HG03135 (cell line): ENCODE results near the gene ZXDC.

ENCODE experiments used
- ATAC-seq: cut with Tn5 transposase; IDR thresholded peaks from one replicate; pipeline ENCODE4 v1.9.1; 2021; ENCODE audit warnings: mild to moderate bottlenecking, moderate library complexity; ENCODE audit not compliant: unreplicated experiment

ZXDC gene, protein sequence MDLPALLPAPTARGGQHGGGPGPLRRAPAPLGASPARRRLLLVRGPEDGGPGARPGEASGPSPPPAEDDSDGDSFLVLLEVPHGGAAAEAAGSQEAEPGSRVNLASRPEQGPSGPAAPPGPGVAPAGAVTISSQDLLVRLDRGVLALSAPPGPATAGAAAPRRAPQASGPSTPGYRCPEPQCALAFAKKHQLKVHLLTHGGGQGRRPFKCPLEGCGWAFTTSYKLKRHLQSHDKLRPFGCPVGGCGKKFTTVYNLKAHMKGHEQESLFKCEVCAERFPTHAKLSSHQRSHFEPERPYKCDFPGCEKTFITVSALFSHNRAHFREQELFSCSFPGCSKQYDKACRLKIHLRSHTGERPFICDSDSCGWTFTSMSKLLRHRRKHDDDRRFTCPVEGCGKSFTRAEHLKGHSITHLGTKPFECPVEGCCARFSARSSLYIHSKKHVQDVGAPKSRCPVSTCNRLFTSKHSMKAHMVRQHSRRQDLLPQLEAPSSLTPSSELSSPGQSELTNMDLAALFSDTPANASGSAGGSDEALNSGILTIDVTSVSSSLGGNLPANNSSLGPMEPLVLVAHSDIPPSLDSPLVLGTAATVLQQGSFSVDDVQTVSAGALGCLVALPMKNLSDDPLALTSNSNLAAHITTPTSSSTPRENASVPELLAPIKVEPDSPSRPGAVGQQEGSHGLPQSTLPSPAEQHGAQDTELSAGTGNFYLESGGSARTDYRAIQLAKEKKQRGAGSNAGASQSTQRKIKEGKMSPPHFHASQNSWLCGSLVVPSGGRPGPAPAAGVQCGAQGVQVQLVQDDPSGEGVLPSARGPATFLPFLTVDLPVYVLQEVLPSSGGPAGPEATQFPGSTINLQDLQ

DNA sequence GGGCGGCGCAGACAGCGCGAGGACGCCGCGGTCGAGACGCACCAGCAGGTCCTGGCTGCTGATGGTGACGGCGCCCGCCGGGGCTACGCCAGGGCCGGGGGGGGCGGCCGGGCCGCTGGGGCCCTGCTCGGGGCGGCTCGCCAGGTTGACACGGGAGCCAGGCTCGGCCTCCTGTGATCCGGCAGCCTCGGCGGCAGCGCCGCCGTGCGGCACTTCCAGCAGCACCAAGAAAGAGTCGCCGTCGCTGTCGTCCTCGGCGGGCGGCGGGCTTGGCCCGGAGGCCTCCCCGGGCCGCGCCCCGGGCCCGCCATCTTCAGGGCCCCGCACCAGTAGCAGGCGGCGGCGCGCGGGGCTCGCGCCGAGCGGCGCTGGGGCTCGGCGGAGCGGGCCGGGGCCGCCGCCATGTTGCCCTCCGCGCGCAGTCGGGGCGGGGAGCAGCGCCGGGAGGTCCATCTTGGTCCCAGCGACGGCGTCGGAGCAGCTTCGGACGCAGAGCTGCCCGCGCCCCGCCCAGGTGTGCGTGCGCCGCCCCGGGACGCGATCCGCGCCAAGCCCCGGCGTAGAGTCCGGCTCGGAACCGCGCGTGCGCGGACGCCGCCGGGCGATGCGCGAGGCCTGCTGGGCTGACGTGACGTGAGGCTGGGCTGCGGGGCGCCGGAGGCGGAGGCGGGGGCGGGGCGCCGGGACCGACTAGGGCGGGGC is at the start of gene ZXDC:
ZXDC (minus strand) TSS at position 479 of the 702 bp plus-strand sequence; CDS start at position 453, 26 bp downstream.
- ATAC-seq, result peak; percentile 76

DNA sequence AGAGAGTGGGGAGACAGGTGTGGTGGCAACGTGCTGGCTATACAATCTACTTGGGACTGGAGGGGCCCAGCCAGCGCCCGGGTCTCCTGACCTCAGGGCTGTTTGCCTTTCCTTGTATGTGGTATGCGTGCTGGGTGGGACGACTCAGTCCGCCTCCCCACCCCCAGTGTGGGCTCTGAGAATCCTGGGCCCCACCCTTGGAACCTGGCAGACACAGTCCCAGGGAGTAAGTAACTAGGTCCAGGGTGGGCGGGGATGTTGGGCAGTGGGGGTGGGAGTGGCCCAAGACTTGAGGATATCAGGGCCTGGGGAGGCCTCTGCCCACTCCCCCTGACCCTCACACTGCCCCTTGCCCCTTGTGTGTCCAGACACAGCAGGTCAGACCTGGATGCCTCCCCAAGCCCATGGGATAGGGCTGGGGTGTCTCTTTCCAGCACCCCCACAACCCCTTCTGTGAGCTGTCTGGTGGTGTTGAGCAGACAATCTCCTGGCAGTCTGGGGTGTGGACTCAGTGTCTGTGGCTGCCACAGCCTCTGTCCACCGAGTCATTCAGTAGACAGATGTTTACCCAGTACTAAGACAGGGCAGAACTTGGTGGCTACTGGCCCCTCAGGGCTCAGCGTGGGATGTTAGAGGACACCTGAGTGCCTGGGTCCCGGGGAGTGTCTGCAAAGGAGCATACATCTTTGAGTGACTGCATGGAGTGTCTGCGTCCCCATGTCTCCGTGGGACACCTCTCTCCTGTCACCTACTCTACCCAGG is 49.6 kb upstream of the ZXDC start:
- no peak for ATAC-seq

DNA sequence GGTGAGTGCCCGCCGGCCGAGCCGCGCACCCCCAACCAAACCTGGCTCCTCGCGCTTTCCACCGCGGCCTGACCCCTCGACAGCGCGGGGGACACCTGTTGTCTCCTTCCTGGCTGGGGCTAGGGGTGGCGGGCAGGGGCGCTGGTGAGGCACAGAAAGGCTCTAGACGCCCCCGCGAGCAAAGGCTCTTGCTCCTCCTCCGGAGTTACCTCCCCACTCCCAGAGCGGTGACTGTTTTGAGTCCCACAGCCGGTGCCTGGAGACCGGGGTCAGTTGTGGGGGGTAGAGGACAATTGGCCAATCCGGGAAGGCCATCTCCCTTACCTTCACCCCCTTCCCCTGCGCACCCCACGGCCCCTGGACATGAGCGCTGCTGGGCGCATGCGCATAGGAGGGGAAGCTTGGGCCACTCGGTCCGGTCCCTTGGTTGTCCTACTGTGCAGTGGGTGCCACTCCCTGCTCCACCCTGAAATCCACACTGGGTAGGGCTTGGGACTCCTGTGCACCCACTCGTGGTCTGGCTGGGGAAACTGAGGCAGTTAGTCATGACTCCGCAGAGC is 48.8 kb upstream of the ZXDC start:
- ATAC-seq, result no peak

DNA sequence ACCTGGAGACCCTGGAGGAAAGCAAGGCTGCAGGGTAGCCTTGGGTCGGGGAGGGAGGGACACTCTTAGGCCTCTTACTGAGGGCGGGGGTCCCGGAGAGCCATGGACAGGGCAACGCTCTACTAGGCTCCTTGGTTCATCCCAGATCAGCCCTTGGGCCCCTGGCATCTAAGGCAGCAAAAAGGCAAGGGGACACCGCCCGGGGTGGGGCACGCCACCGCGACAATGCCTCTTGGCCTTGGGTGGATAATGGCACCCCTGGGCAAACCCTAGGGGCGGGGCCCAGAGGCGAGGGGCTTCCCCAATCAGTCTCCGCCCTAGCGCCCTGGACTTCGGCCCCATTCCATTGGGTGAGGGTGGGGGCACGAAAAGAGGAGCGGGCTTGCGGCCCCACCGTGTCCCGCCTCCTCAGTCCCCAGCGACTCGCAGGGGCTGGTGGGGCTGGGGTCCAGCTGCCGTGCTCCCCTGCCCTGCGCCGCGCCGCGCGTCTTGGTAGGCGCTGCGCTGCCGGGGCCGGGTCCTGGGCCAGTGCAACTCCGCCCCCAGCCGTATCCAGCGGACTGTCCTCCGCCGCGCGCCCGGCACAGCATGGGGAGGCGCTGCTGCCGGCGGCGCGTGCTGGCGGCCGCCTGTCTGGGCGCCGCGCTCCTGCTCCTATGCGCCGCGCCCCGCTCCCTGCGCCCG is 48.2 kb upstream of the ZXDC start, which contains the start of gene CHST13:
CHST13 (plus strand) TSS at position 411 of the 684 bp plus-strand sequence; CDS start at position 589, 178 bp downstream.
- no peak for ATAC-seq

DNA sequence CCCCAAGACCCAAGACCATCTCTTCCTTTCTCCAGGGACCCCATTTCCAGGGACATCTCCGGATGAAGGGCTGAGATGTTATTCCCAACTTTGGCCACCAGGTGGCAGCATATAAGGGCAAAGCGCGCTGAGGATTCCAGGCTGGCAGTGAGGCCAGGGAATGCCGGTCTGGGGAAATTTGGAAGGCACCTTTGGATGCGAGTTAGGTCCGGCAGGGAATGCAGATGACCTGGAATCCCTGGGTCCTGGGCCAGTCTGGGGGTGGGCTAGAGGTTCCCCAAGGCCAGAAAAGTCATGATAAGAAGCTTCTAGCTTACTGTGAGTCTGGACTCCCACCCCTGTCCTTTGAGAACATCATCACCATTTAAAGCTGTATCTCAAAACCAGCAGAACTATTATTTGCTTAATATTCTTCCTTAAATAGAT is 46.7 kb upstream of the ZXDC start:
- no peak for ATAC-seq

DNA sequence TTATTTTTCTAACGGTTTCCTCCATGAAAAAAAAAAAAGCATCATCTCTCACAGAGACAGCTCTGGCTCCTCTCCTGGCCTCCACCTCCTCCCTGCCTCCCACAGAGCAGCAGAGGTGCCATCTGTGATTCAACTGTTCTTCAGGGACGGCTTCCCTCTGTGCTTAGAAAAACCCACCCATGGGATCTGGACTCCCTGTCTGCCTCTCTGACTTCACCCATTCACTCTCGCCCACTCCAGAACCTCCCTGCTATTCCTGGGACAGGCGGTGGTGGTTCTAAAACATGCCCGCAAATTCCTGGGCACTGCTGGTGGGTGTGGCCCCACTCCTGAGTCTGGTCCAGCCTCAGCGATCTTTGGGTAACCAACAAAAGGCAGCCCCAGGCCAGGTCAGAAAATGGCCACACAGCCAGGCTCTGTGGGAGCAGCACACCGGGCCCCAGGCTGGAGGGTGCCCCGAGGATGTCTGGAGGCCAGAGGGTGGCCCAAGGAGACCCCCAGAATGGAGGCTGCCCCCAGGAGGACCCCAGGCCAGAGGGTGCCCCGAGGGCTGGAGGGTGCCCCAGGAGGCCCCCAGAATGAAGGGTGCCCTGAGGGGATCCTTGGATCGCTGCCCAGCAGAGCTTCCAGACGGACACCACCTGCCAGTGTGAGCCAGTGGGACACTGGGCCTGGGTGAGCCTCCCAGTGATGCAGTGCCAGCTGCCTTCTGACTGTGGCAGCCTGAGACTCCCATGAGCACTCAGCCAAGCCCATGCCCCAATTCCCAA is 45.6 kb upstream of the ZXDC start:
- ATAC-seq, result no peak

DNA sequence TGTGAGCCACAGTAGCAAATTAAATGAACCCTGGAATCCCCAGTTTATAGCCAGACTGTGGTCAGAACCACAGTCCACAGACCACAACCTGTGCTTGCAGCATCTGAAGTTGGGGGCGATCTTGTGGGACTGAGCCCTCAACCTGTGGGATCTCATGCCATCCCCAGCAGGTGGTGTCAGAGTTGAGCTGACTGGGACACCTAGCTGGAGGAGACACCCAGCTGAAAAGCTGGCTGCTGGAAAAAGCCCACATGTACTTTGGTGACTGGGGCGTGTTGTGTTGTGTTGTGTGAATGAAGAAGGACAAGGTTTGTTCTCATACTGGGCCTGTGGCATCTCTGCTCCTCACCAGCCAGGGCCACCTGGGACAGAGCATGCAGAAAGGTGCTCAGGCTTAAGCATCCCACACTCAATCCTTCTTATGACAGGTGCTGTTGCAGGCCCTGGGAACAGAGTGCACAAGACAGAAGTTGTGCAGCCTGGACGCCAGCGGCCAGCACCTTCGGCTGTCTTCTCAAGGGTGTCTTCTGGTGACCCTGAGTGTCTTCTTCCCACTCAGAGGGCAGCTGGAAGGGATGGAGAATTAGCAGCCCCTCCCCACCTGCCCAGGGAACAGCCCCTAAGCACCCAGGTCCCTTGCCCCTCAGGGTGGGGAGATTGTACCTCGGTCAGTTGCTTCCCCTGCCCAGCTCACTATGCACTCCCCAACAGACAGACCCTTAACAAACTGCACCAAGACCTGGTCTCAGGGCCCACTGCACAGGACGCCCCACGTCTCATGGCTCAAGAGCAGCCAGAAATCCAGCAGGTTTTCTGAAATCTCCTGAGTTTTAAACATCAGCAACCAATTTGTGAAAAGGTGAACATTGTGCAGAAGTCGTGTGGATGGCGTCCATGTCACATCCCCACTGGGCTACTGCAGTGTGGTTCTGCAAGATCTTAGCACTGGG is 44.1 kb upstream of the ZXDC start:
- no peak for ATAC-seq

DNA sequence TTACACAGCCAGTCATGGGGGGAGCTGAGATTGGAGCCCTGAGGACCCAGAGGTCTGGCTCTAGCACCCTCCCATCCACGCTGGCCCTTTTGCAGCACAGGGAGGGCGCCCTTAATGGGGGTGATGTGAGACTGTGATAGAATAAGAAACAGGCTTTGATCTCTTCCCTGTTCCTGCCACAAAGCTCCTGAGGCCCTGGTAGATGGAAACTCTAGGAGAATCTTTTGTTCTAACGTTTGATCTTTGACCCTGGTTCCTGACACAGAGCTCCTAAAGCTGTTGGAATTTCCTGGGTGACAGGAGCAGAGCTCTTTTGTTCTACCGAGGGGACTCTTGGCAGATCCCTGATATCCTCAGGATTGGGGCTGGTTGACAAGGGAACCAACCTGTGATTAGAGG is 43.1 kb upstream of the ZXDC start:
- ATAC-seq, result no peak

DNA sequence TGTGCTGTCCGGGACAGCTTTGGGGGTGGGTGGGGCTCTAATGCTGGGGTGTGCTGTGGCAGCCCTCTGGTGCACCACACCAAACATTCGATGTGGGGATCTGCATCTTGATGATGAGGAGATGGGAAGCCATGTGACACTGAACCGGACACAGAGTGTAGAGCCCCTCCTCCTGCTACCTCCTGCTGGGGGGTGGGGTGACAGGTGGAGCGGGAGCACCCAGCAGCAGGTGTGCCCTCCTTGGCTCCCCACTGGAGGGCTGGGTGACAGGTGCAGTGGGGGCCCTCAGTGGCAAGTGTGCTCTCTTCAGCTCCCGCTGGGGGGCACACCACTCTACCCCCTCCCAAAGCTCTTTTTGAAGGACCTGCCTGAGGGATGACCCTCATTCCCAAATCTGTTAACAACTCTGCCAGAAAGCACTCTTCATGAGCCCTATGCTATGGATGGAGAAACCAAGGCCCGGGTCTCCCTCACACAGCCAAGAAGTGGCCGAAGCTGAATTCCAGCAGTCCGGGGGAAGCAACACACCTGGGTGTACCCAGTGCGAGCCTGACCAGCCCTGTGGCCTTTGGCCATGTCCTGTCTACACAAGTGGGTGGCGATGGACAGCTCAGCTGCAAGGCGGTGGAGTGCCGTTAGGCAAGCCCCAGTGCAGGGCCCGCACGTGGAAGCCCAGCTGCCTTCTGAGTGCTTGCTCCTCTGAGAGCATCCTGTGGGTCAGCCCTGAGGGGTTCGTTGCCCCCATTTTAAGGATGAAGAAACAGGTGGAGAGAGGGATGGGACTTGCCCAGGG is 42.5 kb upstream of the ZXDC start:
- ATAC-seq, result no peak

DNA sequence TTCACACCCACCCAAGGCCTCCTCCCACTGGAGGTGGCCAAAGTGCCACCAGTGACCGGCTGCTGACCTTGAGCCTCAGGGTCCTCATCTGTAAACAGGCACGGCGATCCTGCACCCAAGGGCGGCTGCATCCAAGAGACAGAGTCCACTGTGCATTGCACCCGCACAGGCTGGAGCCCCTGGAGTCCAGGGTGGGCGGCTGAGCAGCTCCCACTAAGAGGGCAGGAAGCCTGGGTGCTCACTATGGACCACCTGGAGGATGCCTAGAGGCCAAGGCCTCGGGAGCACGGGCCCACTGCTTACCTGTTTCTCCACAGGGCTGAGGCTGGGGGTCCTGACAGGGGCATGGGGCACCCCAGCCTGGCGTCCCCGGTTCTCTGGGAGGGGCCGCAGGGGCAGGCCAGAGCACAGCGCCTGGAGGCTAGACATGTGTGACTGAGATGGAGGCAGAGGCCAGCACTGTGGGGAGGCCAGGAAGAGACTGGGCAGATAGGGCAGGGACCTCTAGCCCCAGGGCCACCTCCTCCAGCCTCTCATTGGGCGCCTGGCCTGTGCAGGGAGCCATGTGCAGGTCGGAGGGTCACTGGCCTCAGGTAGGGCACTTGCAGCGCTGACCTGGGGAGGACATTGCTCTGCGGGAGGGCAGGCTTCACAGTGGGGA is 41.7 kb upstream of the ZXDC start, which contains the start of gene UROC1:
UROC1 (minus strand) TSS at position 483 of the 661 bp plus-strand sequence; CDS start at position 429, 54 bp downstream.
- no peak for ATAC-seq

DNA sequence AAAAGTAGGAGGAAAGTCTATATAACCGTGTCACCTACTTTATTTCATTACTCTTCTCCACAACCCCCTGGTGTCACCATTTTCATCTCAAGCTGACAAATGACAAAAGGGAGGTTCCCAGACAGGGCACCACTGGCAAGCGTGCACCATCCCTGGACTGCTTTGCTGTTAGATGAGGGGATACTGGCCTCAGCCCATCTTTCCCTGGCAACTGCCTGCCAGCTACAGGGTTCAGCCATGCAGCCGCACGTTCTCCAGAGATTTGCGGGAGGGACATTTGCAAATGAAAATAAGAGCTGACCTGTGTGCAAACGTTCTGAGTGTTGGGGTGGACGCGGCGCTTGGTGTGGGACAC is 41.2 kb upstream of the ZXDC start:
- ATAC-seq, result no peak

DNA sequence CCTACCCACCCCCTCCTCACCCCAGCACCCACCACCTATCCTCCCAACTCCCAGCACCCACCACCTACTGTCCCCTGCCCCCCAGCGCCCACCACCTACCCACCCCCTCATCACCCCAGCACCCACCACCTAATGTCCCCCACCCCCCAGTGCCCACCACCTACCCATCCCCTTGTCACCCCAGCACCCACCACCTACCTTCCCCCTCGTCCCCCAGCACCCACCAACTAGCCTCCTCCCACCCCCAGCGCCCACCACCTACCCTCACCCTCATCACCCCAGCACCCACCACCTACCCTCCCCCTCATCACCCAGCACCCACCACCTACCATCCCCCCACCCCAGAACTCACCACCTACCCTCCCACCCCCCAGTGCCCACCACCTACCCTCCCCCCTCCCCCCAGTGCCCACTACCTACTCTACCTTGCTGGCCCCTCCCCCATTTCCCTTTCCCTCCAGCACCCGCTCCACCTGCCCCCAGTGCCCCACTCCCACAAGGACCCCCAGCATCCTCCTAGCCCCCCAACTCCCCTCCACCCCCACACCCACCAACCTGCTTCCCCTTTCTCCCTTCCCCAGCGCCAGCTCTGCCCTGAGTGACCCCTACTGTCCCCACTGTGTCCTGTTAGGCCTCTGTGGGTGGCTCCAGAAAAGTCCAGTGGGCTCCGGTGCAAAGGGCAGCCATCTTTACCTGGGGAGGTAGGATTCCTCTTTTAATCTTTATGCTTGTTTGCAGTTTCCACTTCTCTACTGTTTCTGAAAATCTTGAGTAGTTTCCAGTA is 40.7 kb upstream of the ZXDC start:
- ATAC-seq, result no peak

DNA sequence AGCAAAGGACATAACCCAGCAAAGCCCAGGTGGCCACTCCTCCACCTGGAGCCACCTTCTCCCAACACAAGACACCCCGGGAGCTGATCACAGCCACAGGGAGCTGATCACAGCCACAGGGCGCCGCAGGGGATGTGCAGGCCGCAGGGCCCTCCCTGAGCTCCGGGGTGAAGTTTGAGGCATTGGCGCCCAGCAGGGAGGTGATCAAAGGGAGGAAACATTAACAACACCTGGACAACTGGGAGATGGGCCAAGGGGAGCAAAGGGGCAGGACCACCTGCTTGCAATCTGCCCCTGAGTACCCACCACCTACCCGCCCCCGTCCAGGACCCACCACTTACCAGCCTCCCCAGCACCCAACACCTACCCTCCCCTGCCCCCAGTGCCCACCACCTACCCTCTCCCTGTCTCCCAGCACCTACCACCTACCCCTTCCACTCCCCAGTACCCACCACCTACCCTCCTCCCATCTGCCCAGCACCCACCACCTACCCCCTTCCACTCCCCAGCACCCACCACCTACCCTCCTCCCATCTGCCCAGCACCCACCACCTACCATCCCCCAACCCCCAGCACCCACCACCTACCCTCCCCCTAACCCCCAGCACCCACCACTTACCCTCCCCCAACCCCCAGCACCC is 39.5 kb upstream of the ZXDC start:
- no peak for ATAC-seq

DNA sequence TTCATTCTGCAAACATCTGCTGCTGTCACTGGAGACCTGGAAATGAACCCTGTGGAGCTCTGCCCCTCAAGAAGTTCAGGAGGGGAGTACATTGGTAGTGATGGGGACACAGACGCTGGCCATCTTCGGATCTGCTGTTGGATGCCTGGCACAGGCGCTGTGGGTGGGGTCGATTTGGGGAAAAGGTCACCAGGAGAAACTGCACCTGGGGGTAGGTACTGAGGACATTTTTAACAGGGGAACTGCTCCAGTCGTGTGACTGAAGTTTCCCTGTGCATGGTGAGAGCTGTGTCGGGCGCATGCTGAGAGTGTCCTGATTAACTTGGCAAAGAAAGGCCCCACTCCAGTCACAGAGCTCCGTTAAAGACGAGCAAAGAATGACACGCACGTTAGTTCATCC is 38.5 kb upstream of the ZXDC start:
- no peak for ATAC-seq
